Activated B cell treated with CpG ODN at 0.5 μM for 24 hours (primary cell): Measurements from ENCODE around the gene MED15. TPM values are rescaled to one million over a fixed set of nuclear protein-coding genes. Genes with fewer than 3 reads are reported as not detected.
A peak's percentile ranks its signal among the peaks of the same experiment; 100 is the strongest.
"Not testable (repeated sequence)": the region's sequence is repeated elsewhere in the genome, so short reads cannot be mapped to it uniquely, and the experiment has no call there.

Source experiments
- ATAC-seq: fragments of 200-7000 bp; cut with Tn5 transposase; one replicate; pipeline ENCODE4 v1.10.0; 2021; ENCODE audit warnings: low read depth, mild to moderate bottlenecking, moderate library complexity
- CTCF ChIA-PET: fragments of 350-600 bp; sonication (Branson Sonifier 250); formaldehyde crosslinking; loops from one replicate; lab custom pipeline; 2021; ENCODE audit warnings: antibody characterized with exemption; lab: Charles Lee
- POLR2A ChIA-PET: fragments of 350-600 bp; sonication (Branson Sonifier 250); formaldehyde crosslinking; loops from one replicate; lab custom pipeline; 2021; ENCODE audit warnings: antibody characterized with exemption; lab: Charles Lee
- DNase-seq: peaks from one replicate; pipeline ENCODE4 v3.0.0; 2022
- H3K27ac Mint-ChIP-seq: one replicate; pipeline ENCODE4 v1.8.0; 2020; ENCODE audit warnings: mixed read lengths
- H3K27me3 Mint-ChIP-seq: one replicate; pipeline ENCODE4 v1.8.0; 2021; ENCODE audit warnings: mixed read lengths
- H3K36me3 Mint-ChIP-seq: one replicate; pipeline ENCODE4 v1.8.0; 2021; ENCODE audit warnings: low read depth, mixed read lengths
- H3K4me1 Mint-ChIP-seq: one replicate; pipeline ENCODE4 v1.8.0; 2021; ENCODE audit warnings: mixed read lengths
- H3K4me3 Mint-ChIP-seq: one replicate; pipeline ENCODE4 v1.8.0; 2020; ENCODE audit warnings: mild to moderate bottlenecking, mixed read lengths
- H3K9me3 Mint-ChIP-seq: one replicate; pipeline ENCODE4 v1.8.0; 2020; ENCODE audit warnings: mixed read lengths
- intact Hi-C: fragments of 100-400 bp; cut with micrococcal nuclease; formaldehyde crosslinking; loops from one replicate; pipeline ENCODE4 v1.15.1; 2024
- total RNA-seq: library from RNA; stranded (reverse); gene quantifications from 2 replicates; pipeline ENCODE4 v1.2.3, GENCODE V29; 2022
- TF ChIP-seq, protein P1 (sequence below): fragments of 200-600 bp; IDR thresholded peaks from one replicate; pipeline ENCODE4 v1.8.0; 2022; ENCODE audit warnings: antibody characterized with exemption, mild to moderate bottlenecking

MED15 gene
- total RNA-seq, 1 donor from 2014 or later = 127 TPM

- ATAC-seq = no peak
- TF ChIP-seq, protein P1, sequence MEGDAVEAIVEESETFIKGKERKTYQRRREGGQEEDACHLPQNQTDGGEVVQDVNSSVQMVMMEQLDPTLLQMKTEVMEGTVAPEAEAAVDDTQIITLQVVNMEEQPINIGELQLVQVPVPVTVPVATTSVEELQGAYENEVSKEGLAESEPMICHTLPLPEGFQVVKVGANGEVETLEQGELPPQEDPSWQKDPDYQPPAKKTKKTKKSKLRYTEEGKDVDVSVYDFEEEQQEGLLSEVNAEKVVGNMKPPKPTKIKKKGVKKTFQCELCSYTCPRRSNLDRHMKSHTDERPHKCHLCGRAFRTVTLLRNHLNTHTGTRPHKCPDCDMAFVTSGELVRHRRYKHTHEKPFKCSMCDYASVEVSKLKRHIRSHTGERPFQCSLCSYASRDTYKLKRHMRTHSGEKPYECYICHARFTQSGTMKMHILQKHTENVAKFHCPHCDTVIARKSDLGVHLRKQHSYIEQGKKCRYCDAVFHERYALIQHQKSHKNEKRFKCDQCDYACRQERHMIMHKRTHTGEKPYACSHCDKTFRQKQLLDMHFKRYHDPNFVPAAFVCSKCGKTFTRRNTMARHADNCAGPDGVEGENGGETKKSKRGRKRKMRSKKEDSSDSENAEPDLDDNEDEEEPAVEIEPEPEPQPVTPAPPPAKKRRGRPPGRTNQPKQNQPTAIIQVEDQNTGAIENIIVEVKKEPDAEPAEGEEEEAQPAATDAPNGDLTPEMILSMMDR = no peak
- no peaks in the 10 kb centered on the region for H3K9me3 Mint-ChIP-seq
- ChIA-PET POLR2A (no interaction called here), CTCF (no interaction called here)
- H3K36me3 Mint-ChIP-seq = no peaks in the 10 kb centered on the region
- peaks cover 2% of the 10 kb centered on the region for H3K4me1 Mint-ChIP-seq
- DNase-seq = no peak
- intact Hi-C loops = no loop called here
- H3K4me3 Mint-ChIP-seq = no peak overlapping the region
- peaks cover 7% of the 10 kb centered on the region for H3K27me3 Mint-ChIP-seq
- H3K27ac Mint-ChIP-seq = no peak overlapping the region
These were observed 111.9 kb downstream of the MED15 start for GRCh38 chr22:20619045-20619892.

DNA sequence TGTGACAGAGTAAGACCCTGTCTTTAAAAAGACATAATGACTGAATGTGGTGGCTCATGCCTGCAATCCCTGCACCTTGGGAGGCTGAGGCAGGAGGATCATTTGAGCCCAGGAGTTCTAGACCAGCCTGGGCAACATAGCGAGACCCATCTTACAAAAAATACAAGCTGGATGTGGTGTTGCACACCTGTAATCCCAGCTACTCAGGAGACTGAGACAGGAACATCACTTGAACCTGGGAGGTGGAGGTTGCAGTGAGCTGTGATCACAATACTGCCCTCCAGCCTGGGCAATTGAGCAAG lies 112.4 kb downstream of the MED15 start:
- CTCF ChIA-PET, H3K36me3 Mint-ChIP-seq, H3K4me1 Mint-ChIP-seq, ATAC-seq, DNase-seq, H3K4me3 Mint-ChIP-seq, H3K9me3 Mint-ChIP-seq, H3K27me3 Mint-ChIP-seq, intact Hi-C loops, POLR2A ChIA-PET, H3K27ac Mint-ChIP-seq: not testable (repeated sequence)

DNA sequence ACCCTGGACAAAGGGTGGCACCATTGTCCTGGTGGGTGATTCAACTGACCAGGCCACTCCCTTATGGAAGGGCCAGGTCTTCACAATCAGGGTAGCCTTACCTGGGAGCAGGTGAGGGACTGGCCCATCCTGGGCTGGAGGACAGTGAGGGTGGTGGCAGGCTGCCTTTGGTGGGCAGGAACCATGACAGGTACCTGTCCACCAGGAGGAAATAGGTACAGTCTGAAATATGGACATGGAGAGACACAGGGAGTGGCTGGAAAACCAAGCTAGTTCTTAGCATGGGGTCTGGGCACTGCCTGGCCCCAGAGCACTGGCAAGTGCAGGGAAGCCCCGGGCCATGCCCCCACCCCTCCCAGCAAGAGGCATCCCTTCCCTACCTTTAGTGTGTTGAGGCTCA lies 113.8 kb downstream of the MED15 start:
- POLR2A ChIA-PET = no interaction called here
- H3K27ac Mint-ChIP-seq = no peak overlapping the region
- CTCF ChIA-PET = no interaction called here

GRCh38 chr22:20622650-20623339 lies 115.4 kb downstream of the MED15 start:
- H3K4me1 Mint-ChIP-seq = peaks cover 5% of the 10 kb centered on the region
- no peak overlapping the region for H3K4me3 Mint-ChIP-seq
- TF ChIP-seq, protein P1 = no peak
- no peak overlapping the region for H3K27ac Mint-ChIP-seq
- no peaks in the 10 kb centered on the region for H3K9me3 Mint-ChIP-seq
- ATAC-seq = no peak
- ChIA-PET CTCF (no interaction called here), POLR2A (interaction anchor here (0.7 kb wide), 1 partner anchor 20 kb away, joined by 3 read pairs; no protein-coding TSS in a partner anchor)
- H3K36me3 Mint-ChIP-seq = no peaks in the 10 kb centered on the region
- no peak for DNase-seq
- peaks cover 3% of the 10 kb centered on the region for H3K27me3 Mint-ChIP-seq
- intact Hi-C loops = no loop called here

More for the DNA sequence above, 113.8 kb downstream of the MED15 start:
- intact Hi-C loops = no loop called here
- DNase-seq = no peak
- Mint-ChIP-seq H3K27me3 (peaks cover 5% of the 10 kb centered on the region), H3K9me3 (no peaks in the 10 kb centered on the region), H3K36me3 (no peaks in the 10 kb centered on the region), H3K4me1 (peaks cover 5% of the 10 kb centered on the region), H3K4me3 (no peak overlapping the region)
- TF ChIP-seq, protein P1 = no peak
- ATAC-seq = no peak

DNA sequence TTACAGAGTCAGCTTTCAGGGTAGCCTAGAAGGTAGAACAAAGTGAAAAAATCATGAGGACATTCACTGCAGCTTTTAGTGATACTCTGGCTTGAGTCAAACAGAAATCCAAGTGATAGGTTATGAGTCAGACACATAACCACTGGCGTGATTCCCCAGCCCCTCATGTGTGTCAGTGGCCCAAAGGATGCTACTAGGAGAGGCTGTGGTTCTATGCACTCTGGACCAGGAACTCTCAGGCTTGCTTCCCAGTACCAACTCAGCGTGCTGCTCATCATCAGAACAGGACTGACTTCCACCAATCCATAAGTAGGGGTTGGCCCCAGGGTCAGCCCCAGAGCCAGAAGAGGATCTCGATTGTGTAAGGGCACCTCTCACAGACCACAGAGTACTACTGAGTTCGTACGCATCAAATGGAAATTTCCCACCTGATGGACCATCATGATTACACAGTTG lies 116.8 kb downstream of the MED15 start:
- no peaks in the 10 kb centered on the region for H3K9me3 Mint-ChIP-seq
- peaks cover 5% of the 10 kb centered on the region for H3K4me1 Mint-ChIP-seq
- no peak overlapping the region for H3K4me3 Mint-ChIP-seq
- ChIA-PET CTCF (no interaction called here), POLR2A (no interaction called here)
- TF ChIP-seq, protein P1 = no peak
- intact Hi-C loops = no loop called here
- DNase-seq (no peak), ATAC-seq (peak; percentile 45)
- no peak overlapping the region for H3K27ac Mint-ChIP-seq
- no peaks in the 10 kb centered on the region for H3K36me3 Mint-ChIP-seq
- H3K27me3 Mint-ChIP-seq = peaks cover 6% of the 10 kb centered on the region
